Lung (tissue), 12 donors: ENCODE data around the gene DBX1. TPM values are rescaled to one million over a fixed set of nuclear protein-coding genes. Genes with fewer than 3 reads are reported as not detected.
"Not testable (repeated sequence)": the region's sequence is repeated elsewhere in the genome, so short reads cannot be mapped to it uniquely, and the experiment has no call there.

Source experiments
- ATAC-seq: fragments of 200-7000 bp; cut with Tn5 transposase; one replicate; pipeline ENCODE4 v1.9.1; 2020; ENCODE audit warnings: moderate number of reproducible peaks; ENCODE audit not compliant: insufficient read depth, low FRiP score
- DNase-seq, 3 donors: peaks; one replicate each; pipeline ENCODE4 v3.0.0-alpha.2; 2013 to 2017
- H3K27ac ChIP-seq, 2 donors: one replicate each; pipeline ENCODE4 v1.5.1; 2013; ENCODE audit warnings: mild to moderate bottlenecking in 2 of 2, moderate library complexity in 2 of 2, control low read depth in 1 of 2, inconsistent platforms in 1 of 2, low read depth in 1 of 2, low read length in 1 of 2
- H3K27me3 ChIP-seq, 3 donors: one replicate each; pipeline ENCODE4 v1.5.1; 2013; ENCODE audit warnings: low read length in 2 of 3; ENCODE audit not compliant: control insufficient read depth in 3 of 3, insufficient read depth in 3 of 3
- H3K36me3 ChIP-seq, 4 donors: one replicate each; pipeline ENCODE4 v1.5.1; 2013; ENCODE audit warnings: low read length in 4 of 4, mild to moderate bottlenecking in 1 of 4, moderate library complexity in 1 of 4; ENCODE audit not compliant: control insufficient read depth in 4 of 4, insufficient read depth in 4 of 4
- H3K4me1 ChIP-seq, 5 donors: one replicate each; pipeline ENCODE4 v1.5.1; 2013; ENCODE audit warnings: low read length in 5 of 5, mild to moderate bottlenecking in 2 of 5, moderate library complexity in 1 of 5; ENCODE audit not compliant: control insufficient read depth in 5 of 5, insufficient read depth in 5 of 5
- H3K4me3 ChIP-seq: one replicate; pipeline ENCODE4 v1.5.1; 2013; ENCODE audit warnings: mild to moderate bottlenecking, control low read depth, moderate library complexity
- H3K9ac ChIP-seq, 2 donors: one replicate each; pipeline ENCODE4 v1.5.1; 2013; ENCODE audit warnings: low read length in 2 of 2, control low read depth in 1 of 2; ENCODE audit not compliant: insufficient read depth in 1 of 2
- H3K9me3 ChIP-seq, 4 donors: one replicate each; pipeline ENCODE4 v1.5.1; 2013; ENCODE audit warnings: low read length in 3 of 4, mild to moderate bottlenecking in 1 of 4, moderate library complexity in 1 of 4; ENCODE audit not compliant: control insufficient read depth in 4 of 4, insufficient read depth in 3 of 4
- WGBS, 2 donors: extraction: QIAGEN DNeasy Blood & Tissue Kit; methylation state at CpG; one replicate each; pipeline ENCODE4 v1.1.7; 2013; 5-methylcytosine and 5-hydroxymethylcytosine counted together
- polyA plus RNA-seq, 2 donors: library from polyadenylated mRNA; stranded (reverse); fragments of 200-250 nt; gene quantifications; one replicate each; pipeline ENCODE4 v1.2.1, GENCODE V29; 2013
- total RNA-seq, 2 donors: library from RNA; depleted of rRNA in 1 of 2; stranded (reverse); fragments of >200 nt in 1 of 2; gene quantifications; one replicate each; pipeline ENCODE4 v1.2.1, GENCODE V29; 2014 to 2021
- TF ChIP-seq, protein P1 (sequence below): IDR thresholded peaks from 2 replicates; pipeline ENCODE4 v1.5.1; 2012; ENCODE audit warnings: mild to moderate bottlenecking; ENCODE audit errors: control extremely low read depth, extremely low read depth
- donor health status: control.
- donor health status: control.
- donor health status: Bipolar disorder and iron deficiency.
- donor health status: healthy.
- donor health status: DM: yes; HTN: yes; CAD: no.

The DBX1 gene
- total and polyA plus RNA-seq, 4 donors, result not detected

DNA sequence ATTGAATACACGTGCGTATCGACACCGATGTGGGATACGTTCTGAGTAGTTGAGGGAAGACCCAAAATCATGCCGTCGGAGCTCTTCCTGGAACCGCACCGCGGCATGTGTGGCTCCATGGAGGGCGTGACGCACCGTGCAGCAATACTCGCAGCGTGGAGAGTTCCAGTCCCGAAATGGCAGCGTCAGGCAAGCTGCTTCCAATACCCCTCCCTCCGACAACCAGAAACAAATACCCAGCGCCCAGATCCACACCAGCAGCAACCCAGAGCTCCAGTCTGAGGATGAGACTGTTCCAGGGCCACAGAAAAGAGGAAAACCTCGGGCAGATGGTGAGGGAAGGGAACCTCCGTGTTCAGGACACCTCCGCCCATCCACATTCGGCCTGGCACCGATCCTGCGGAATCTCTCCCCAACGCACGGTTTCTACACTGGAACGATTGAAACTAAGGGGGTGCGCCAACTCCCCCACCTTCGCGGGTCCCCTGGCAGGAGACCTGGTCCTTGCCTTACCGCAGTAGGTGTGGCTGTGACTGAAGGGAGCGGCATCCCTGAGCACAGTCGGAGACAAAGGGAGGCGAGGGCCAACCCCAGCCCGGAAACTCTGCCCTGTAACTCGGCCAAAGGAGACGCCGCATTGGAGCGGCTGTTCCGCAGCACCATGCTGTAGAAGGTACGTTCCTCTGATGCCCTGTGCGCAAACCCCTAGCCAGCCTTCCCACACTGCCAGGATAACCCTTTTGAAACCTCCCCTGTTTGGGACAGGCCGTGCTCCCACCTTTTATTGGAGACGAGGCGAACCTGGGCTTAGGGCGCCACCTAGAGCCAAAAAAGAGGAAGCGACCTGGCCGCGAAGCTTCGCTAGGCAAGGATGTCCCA, 28.2 kb downstream of the DBX1 start:
- peak overlapping the region; percentile 20 for H3K4me3 ChIP-seq
- H3K4me1 ChIP-seq, result peaks cover 0 to 7% (median 0%) of the 10 kb centered on the region in 5 donors
- peak overlapping the region; percentile 42 to 76 for H3K9ac ChIP-seq
- H3K9me3 ChIP-seq, result no peaks in the 10 kb centered on the region
- H3K36me3 ChIP-seq, result no peaks in the 10 kb centered on the region
- peak; percentile 23 for ATAC-seq
- peaks cover 0 to 13% (median 8%) of the 10 kb centered on the region in 3 donors for H3K27me3 ChIP-seq
- H3K27ac ChIP-seq, result no peak overlapping the region
- WGBS, 2 donors, result 8 to 12% methylated on average over 50 to 51 of the region's 51 CpGs
- peak; percentile 70 to 78 (median 74) for DNase-seq
- TF ChIP-seq, protein P1, sequence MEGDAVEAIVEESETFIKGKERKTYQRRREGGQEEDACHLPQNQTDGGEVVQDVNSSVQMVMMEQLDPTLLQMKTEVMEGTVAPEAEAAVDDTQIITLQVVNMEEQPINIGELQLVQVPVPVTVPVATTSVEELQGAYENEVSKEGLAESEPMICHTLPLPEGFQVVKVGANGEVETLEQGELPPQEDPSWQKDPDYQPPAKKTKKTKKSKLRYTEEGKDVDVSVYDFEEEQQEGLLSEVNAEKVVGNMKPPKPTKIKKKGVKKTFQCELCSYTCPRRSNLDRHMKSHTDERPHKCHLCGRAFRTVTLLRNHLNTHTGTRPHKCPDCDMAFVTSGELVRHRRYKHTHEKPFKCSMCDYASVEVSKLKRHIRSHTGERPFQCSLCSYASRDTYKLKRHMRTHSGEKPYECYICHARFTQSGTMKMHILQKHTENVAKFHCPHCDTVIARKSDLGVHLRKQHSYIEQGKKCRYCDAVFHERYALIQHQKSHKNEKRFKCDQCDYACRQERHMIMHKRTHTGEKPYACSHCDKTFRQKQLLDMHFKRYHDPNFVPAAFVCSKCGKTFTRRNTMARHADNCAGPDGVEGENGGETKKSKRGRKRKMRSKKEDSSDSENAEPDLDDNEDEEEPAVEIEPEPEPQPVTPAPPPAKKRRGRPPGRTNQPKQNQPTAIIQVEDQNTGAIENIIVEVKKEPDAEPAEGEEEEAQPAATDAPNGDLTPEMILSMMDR, result peak; percentile 60

DNA sequence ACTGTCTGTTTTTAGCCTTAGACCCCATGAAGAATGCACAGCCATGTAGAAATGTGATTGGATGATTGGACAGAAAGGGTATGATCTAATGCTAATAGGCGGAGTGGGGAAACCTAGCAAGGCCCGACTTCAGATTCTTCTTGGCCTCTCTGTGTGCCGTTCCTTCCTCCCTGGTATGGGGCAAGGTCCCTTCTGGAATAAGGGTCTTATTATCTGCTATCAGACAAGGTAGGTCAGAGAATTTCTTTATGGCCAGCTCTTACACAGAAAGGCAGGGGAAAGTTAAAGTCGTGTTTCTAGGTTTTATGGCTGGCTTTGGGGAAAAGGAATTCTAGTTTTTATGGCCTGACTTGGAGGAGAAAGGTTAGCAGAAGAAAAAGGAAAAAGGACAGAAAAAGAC, 30.6 kb downstream of the DBX1 start:
- DNase-seq (no peak), ATAC-seq (no peak)
- no peak overlapping the region for H3K4me3 ChIP-seq
- WGBS, 2 donors, result 88 to 92% methylated on average over 4 of the region's 4 CpGs
- TF ChIP-seq, protein P1, result no peak
- H3K36me3 ChIP-seq, result no peaks in the 10 kb centered on the region
- H3K9me3 ChIP-seq, result no peaks in the 10 kb centered on the region
- H3K27ac ChIP-seq, result no peak overlapping the region
- peaks cover 0 to 7% (median 0%) of the 10 kb centered on the region in 5 donors for H3K4me1 ChIP-seq
- peaks cover 0 to 13% (median 8%) of the 10 kb centered on the region in 3 donors for H3K27me3 ChIP-seq
- no peak overlapping the region for H3K9ac ChIP-seq

DNA sequence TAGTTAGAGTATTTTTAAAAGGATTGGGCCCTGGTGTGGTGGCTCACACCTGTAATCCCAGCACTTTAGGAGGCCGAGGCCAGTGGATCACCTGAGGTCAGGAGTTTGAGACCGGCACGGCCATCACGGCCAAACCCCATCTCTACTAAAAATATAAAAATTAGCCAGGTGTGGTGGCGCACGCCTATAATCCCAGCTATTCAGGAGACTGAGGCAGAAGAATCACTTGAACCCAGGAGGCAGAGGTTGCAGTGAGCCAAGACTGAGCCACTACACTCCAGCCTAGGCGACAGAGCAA, 31.8 kb downstream of the DBX1 start:
- not testable (repeated sequence) for H3K4me3 ChIP-seq, H3K4me1 ChIP-seq, H3K27ac ChIP-seq, H3K36me3 ChIP-seq, ATAC-seq, H3K9ac ChIP-seq, DNase-seq, H3K9me3 ChIP-seq
- 86 to 92% methylated on average over 7 of the region's 7 CpGs for WGBS, 2 donors
- H3K27me3 ChIP-seq, result peaks cover 0 to 13% (median 8%) of the 10 kb centered on the region in 3 donors

DNA sequence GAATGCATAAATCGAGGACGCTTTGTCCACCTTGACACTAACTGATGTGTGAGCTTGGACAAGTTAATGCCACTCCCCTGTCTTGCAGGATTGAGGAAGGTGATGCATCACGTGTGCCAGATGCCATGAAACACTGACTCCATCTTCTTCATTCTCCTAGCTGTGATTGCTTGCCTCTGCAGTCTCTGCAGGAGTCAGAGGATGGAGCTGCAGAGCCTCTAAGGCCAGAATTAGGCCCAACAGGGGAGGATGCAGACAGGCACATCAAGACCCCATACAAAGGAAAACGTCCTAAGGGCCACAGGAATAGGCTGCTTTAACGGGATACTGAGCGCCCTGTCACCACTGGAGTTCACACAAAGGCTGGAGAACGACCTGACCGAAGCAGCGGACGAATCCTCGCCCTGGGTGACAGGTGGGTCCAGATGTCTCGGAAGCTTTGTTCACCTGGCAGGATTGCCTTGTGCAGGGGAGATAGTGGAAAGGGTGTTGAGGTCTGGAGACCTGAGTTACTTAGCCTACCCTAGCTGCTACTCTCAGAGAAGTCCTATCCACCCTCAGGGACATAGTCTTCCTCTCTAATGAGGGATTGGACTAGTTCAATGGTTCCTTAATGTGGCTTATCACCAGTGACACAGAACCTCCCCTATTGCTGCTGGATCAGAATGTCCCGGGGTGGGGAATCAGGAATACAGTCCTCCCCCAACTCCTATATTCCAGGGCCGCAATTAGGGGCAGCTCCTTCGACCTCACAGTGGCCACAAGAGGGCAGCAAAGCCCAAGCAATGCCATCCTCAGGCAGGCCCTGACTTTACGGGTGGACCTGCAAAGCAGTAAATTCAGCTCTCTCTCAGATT, 32.4 kb downstream of the DBX1 start:
- H3K36me3 ChIP-seq, result no peaks in the 10 kb centered on the region
- H3K27ac ChIP-seq, result no peak overlapping the region
- TF ChIP-seq, protein P1, result peak; percentile 82
- ATAC-seq, result peak; percentile 81
- H3K27me3 ChIP-seq, result peaks cover 0 to 10% (median 8%) of the 10 kb centered on the region in 3 donors
- DNase-seq, result peak; percentile 73 to 79 (median 79)
- H3K9ac ChIP-seq, result no peak overlapping the region
- 62 to 64% methylated on average over 16 of the region's 16 CpGs for WGBS, 2 donors
- peaks cover 0 to 2% (median 0%) of the 10 kb centered on the region in 4 donors for H3K9me3 ChIP-seq
- H3K4me1 ChIP-seq, result peaks cover 0 to 7% (median 0%) of the 10 kb centered on the region in 5 donors
- no peak overlapping the region for H3K4me3 ChIP-seq
